GF-D8 (cell line): Measurements from ENCODE around the gene SCGB1C2.
"Not testable (repeated sequence)": the region's sequence is repeated elsewhere in the genome, so short reads cannot be mapped to it uniquely, and the experiment has no call there.

Experiments used
- DNase-seq: peaks from one replicate; lab custom pipeline; 2025; lab: John Stamatoyannopoulos, UW

The SCGB1C2 gene

GRCh38 chr17:149231-149630 lies 11.9 kb downstream of the SCGB1C2 start:
- DNase-seq: no peak

- DNase-seq: no peak
These were observed 12.7 kb downstream of the SCGB1C2 start for GRCh38 chr17:149897-150584.

DNA sequence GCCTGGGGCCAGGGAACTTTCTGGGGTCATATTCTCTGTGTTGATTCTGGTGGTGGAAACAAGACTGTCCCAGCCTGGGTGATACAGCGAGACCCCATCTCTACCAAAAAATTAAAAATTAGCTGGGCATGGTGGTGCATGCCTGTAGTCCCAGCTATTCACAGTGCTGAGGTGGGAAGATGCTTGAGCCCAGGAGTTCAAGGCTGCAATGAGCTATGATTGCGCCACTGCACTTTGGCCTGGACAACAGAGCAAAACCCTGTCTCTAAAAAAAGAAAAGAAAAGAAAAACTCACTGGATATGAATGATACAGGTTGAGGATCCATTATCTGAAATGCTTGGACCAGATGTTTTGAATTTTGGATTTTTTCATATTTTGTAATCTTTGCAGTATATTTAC lies 13.6 kb downstream of the SCGB1C2 start:
- no peak for DNase-seq

DNA sequence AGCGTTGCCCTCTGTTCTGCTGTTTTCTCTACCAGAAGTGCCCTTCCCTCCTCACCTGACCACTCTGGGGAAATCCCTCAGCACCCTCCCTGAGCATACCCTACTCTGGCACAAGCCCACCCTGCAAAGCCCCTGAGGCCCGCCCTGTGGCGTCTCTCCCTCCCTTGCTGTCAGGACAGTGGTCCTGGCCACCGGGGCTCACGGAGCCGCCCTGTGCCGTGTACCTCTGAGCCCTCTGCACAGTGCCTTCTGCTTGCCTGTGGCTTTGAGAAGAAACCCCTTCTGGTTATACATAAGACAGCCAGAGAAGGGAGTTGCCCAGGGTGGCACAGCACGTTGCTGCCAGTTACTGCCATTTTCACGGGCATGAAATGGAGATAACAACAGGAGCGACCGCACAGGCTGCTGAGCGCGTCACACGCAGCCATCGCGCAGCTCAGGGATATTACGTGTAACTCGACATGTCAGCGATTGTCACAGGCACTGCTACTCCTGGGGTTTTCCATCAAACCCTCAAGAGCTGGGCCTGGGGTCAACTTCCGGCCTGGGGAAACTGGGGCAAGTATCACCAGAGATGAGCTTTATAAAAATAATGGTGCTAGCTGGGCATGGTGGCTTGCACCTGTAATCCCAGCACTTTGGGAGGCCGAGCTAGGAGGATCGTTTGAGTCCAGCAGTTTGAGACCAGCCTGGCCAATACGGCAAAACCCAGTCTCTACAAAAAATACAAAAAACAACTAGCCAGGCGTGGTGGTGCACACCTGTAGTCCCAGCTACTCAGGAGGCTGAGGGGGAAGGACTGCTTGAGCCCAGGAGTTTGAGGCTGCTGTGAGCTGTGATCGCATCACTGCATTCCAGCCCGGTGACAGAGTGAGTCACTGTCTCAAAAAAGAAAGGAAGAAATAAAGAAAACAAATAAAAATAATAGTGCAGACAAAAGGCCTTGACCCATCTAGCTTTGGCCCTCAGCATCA lies 14.8 kb downstream of the SCGB1C2 start:
- DNase-seq: no peak

DNA sequence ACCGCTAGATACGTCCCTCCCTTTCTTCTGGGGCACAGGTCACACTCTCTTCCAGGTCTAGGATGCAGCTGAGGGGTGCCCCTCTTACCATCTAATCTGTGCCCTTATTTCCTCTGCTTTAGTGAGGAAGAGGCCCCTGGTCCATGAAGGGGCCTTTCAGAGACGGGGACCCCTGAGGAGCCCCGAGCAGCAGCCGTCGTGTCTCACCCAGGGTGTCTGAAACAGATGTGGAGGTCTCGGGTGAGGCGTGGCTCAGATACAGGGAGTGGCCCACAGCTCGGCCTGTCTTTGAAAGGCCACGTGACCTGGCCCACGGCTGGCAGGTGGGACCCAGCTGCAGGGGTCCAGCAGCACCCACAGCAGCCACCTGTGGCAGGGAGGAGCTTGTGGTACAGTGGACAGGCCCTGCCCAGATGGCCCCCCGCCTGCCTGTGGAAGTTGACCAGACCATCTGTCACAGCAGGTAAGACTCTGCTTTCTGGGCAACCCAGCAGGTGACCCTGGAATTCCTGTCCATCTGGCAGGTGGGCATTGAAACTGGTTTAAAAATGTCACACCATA lies 15.6 kb downstream of the SCGB1C2 start:
- no peak for DNase-seq

DNA sequence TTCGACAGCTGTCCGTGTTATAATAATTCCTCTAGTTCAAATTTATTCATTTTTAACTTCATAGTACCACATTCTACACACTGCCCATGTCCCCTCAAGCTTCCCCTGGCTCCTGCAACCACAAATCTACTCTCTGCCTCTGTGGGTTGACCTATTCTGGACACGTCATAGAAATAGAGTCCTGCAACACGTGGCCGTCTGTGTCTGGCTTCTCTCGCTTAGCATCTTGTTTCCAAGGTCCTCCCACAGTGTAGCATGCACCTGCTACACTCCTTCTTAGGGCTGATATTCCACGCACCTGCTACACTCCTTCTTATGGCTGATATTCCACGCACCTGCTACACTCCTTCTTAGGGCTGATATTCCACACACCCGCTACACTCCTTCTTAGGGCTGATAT lies 16.5 kb downstream of the SCGB1C2 start:
- DNase-seq: no peak

DNA sequence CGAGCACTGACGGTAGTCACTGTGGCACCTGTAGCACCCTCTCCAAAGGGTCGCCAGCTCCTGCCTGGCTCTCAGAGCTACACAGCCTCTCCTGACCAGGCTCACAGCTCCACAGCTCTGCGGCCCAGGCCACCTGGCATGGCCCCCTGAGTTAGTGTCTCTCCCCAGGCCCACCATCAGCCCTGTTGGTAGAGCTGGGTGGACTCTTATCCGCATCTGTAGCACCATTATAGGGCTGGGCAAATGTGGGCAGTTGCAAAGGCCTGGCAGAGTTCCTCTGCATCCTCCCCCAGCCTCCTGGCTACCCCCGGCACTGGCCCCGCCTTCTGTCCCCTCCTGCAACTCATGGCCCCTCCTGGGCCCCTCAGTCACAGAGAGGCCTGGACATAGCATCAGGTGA lies 18.2 kb downstream of the SCGB1C2 start:
- no peak for DNase-seq

DNA sequence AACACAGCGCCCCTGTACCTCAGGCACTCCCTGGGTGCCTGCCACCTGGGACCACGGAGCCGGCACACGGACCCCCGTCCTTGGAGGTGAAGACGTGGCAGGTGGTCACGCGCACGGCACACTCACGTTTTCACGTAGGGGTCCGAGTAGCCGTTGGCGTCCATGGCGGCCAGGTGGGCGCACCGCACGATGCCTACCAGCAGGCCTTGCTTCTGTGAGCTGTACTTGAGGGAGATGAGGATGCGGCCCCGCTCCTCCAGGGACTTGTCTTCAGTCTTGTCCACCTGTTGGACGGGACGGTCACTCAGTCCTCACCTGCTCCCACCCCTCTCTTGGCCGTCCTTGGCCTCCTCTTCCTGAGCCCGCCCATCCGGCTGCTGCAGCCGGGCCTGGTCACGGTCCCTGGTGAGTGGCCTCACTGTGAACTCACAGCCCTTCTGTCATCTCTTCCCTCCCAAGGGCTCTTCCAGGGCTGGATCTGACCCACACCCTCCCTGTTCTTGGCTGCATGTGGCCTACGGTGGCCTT lies 18.8 kb downstream of the SCGB1C2 start:
- DNase-seq: no peak

GRCh38 chr17:156946-157345 lies 19.6 kb downstream of the SCGB1C2 start:
- DNase-seq: no peak

DNA sequence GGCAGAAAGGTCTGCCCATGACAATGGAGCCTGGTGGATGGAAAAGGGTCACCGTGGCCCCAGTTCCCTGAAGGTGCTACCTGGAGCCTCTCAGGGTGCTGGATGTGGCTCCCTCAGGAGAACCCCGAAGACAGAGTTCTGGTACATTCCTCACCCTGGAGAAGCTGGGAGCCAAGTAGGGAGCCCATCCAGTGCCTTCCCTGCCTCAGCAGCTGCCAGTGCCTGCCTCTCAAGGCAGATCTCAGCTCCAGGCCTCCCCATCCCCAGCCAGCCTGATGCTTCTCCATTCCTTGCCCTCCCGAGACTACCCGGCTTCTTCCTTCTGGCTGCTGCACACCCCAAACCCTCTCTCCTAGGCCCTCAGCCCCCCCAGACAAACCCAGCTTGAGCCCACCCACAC lies 20.5 kb downstream of the SCGB1C2 start:
- DNase-seq: no peak

DNA sequence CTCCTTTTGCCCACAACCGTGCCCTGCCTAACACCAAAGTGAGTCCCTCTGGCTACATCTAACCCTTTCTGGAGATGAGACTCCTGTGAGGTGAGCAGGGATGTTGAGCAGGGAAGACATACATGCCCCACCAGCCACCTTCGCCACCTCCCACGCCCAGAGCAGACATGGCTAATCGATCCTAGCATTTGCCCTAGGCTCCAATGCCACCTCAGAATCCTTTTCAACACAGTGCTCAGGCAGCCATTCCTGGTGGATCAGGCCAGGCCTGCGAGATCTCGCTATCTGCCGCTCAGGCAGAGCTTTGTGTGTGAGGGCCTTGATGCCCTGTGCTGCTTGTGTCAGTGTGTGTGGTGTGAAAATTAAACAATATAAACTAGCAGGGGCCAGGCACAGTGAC lies 21.0 kb downstream of the SCGB1C2 start:
- no peak for DNase-seq

DNA sequence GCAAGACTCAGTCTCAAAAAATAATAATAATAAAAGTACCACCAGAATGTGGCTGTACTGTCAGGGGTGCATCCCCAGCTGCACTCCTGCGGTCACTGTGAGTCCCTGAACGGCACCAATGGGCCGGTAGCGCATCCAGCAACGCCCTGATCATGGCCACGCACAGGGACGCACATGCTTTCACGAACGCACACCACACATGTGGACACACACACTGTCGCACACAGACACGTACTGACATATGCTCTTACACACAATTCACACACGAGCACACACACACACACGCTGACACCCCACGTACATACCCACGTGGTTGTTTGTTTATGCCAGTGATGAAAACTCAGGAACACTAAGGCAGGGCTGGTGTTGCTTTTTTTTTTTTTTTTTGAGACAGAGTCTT lies 22.2 kb downstream of the SCGB1C2 start:
- DNase-seq: no peak

DNA sequence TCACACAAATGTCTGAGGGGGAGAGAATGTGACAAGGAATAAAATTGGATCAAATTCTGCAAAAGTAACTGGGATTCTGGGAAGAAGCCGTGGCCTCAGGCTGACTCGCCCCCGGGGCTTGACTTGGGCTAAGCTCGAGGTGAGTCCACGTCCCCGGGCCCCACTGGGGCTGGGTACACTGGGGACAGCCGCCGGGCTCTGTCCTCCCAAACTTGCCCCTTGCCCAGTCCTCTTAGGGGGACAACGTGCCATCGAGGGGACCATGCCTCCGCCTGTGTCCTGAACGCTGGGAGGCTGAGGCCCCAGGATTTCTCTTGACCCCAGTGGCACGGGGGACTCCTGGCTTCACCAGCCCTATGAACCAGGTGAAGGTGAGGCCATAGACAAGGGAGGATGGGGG lies 23.0 kb downstream of the SCGB1C2 start:
- no peak for DNase-seq

- DNase-seq: no peak
These were observed 24.1 kb downstream of the SCGB1C2 start for GRCh38 chr17:161481-161880.

DNA sequence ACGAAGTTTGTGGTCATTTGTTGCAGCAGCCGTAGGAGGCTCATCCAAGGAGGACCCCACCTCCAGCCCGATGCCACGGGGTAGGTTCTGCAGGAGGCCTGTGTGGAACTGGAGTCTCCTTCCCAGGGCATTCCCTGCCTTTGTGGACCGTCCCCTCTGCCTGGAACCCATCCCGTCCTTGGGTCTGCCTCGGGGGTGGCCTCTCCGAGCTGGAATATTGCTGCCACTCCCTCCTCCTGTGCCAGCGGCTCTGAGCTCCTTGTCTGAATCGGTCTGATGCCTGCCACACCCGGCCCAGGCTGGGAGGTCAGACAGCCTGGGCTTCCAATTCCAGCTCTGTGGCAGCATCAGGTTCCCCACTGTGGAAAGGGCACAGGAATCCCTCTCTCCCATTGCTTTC lies 25.3 kb downstream of the SCGB1C2 start:
- DNase-seq: no peak

- DNase-seq: no peak
These were observed 26.2 kb downstream of the SCGB1C2 start for GRCh38 chr17:163514-164098.

- DNase-seq: no peak
These were observed 27.2 kb downstream of the SCGB1C2 start for GRCh38 chr17:164303-165235.

DNA sequence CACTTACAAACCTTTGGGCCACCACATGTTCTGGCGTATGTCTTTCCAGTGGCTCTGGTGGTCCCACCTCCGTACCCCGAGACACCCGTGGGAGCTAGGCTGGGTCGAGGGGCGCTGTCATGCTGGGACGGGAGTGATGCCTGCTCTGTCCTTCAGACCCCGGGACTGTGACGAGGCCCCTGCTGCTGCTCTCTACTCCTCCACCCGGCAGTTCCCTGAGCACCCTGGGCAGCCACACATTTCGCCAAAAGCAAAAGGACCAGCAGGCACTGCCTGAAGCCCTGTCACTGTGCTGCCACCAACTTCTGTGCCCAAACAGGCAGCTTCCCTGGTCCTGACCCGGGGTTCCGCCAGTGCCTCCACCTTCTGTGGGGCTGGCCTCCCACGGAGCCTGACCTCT lies 28.6 kb downstream of the SCGB1C2 start:
- no peak for DNase-seq

DNA sequence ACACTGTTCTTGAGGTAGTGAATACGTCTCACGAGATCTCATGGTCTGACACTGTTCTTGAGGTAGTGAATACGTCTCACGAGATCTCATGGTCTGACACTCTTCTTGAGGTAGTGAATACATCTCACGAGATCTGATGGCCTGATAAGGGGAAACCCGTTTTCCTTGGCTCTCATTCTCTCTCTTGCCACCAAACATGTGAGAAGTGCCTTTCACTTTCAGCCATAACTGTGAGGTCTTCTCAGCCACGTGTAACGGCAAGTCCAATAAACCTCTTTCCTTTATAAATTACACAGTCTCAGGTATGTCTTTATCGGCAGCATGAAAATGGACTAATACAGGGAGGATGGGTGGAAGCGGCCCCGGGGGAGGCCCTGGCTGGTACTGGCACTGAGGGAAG lies 31.2 kb downstream of the SCGB1C2 start:
- not testable (repeated sequence) for DNase-seq

DNA sequence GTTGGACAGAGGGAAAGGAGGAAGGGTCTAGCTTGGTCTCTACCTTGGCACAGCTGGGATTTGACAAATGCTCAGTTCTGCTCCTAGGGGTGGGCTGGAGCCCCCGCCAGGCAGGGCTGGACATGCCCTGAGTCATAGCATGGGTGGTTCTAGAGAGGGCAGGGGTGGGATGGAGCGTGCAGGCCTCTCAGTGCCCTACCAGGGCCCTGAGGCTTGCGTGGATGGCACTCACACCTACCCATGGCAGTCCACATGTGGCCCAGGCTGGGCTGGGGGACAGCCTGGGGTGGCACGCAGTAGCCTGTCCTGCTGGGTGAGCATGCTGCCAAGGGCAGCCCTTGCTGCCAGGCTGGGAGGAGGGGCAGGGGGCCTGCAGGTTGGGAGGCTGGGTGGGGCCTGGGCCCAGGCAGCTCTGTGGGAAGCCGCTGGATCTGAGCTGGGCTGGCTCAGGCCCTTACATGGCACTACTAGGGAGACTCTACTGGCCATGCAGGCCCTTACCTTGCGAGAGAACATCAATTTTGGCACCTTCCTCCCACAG lies 32.8 kb downstream of the SCGB1C2 start:
- no peak for DNase-seq

GRCh38 chr17:171871-172270 lies 34.5 kb downstream of the SCGB1C2 start:
- DNase-seq: no peak
